GM21737 (cell line): Measurements from ENCODE around the gene SLC50A1.
"Not testable (repeated sequence)": the region's sequence is repeated elsewhere in the genome, so short reads cannot be mapped to it uniquely, and the experiment has no call there.

Experiments used
- ATAC-seq: cut with Tn5 transposase; IDR thresholded peaks from one replicate; pipeline ENCODE4 v1.9.1; 2021; ENCODE audit warnings: mild to moderate bottlenecking, moderate library complexity; ENCODE audit not compliant: unreplicated experiment

Gene SLC50A1

DNA sequence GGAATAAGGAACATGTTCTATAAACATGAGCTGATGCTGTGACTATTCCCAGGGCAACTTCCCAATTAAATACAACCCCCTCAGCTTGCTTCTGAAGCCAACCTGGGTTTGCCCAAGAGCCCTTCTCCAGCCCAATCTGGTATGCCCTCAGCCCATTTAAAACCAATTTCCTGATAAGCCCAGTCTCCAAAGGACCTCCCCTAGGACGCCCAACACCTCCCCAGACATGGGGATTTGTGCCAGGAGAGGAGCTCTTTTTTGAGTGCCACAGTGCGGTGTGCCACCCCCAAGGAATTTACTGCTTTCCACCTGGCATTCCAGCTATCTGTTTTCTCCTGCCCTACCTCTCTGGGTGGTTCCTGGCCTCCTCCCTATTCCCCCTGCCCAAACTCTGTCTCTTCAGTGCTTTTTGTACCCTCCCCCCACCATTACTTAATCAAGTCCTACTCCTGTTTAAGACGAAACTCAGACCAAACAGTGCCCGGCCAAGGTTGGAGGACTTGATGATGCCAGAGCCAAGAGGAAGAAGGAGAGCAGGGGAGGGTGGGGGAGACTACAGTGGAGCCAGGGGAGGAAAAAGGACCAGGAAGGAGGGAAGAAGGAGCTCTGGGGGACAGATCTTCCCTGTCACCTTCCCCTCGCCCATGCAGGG lies 19.4 kb upstream of the SLC50A1 start:
- no peak for ATAC-seq

DNA sequence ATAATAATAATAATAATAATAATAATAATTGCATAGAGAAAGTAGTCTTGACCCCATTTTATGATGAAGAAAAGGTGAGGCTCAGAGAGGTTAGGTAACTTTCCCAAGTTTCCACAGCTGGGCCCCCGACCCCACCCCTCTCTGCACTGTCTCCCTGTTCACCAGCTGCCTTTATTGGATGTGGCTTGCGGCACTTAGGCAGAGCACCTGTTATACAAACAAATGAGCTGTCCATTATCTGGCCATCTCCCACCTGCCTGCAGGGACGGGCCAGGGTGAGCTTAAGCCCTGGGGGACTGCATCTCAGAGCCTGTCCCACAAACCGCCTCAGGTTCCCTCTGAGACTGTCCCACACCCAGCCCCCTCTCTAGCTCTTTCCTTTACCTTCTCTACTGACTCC lies 18.0 kb upstream of the SLC50A1 start:
- ATAC-seq = no peak

DNA sequence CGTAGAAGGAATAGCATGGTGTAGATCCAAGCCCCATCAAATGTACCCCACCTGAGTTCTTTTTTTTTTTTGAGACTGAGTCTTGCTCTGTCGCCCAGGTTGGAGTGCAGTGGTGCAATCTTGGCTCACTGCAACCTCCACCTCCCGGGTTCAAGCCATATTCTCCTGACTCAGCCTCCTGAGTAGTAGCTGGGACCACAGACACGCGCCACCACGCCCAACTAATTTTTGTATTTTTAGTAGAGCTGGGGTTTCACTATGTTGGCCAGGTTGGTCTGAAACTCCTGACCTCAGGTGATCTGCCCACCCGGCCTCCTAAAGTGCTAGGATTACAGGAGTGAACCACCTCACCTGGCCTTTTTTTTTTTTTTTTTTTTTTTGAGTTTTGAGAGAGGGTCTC lies 17.6 kb upstream of the SLC50A1 start:
- not testable (repeated sequence) for ATAC-seq

DNA sequence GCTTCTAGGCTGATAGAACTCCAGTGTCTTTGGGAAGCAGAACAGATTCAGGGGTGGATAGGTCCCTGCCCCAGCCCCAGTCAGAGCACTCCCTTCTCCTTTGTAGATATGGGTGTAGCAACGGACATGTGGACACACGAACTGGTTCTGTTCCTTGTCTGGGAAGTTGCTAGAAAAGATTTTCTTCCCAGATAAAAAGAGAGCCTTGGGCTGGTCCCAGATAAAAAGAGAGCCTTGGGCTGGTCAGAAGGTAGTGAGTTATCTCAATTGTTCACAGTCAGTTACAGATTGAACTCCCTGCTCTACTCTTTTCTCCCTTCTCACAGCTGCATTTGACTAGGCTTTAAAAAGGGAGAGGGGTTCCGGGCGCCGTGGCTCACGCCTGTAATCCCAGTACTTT lies 15.4 kb upstream of the SLC50A1 start:
- no peak for ATAC-seq

DNA sequence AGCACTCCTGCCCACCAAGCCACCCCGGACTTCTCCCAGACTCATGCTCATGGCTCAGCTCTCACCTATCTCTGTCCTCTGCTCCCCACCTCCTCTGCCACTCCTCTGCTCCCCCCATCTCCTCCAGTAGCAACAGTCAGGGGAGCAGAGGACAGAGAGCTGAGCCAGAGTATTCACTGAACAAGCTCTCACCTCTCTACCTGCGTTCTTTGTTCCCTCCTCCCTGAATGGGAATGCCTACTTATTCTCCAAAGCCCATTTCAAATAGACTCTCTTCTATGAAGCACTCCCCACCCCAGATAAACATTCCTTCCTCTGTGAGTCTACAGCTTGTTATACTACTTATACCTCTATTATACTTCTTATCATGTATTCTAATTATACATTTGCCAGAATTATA lies 14.4 kb upstream of the SLC50A1 start:
- ATAC-seq = no peak

DNA sequence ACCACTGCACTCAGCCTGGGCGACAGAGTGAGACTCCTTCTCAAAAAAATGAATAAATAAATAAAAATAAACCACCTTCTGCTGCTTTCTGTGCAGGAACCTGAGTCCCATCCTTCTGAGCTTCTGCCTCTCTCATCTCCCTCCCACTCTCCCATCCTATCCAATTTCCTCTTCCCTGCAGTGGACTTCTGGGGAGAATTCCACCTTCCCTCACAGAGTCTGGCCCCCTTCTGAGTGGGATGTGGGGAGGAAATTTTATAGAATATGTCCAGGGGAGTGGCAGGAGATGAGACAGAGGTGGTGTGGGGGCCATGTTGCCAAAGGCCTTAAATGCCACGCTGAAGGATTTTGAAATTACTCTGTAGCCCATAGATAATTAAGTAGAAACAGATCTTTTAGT lies 13.3 kb upstream of the SLC50A1 start:
- no peak for ATAC-seq

DNA sequence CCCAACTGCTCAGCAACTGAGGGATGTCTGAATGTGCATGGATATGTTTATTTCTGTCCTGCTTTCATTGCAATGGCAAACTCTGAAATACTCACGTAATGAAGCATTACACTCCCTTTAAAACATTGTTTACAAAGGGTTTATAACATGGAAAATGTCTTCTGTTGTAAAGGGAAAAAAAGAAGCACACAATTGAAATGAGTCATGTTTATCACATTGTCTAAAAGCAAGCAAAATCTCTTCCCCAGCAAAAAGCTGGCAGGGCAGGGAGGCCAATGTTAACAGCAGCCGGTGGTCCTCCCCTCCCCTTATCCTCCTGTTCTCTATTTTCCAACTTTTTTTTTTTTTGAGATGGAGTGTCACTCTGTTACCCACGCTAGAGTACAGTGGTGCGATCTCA lies 11.9 kb upstream of the SLC50A1 start:
- no peak for ATAC-seq

DNA sequence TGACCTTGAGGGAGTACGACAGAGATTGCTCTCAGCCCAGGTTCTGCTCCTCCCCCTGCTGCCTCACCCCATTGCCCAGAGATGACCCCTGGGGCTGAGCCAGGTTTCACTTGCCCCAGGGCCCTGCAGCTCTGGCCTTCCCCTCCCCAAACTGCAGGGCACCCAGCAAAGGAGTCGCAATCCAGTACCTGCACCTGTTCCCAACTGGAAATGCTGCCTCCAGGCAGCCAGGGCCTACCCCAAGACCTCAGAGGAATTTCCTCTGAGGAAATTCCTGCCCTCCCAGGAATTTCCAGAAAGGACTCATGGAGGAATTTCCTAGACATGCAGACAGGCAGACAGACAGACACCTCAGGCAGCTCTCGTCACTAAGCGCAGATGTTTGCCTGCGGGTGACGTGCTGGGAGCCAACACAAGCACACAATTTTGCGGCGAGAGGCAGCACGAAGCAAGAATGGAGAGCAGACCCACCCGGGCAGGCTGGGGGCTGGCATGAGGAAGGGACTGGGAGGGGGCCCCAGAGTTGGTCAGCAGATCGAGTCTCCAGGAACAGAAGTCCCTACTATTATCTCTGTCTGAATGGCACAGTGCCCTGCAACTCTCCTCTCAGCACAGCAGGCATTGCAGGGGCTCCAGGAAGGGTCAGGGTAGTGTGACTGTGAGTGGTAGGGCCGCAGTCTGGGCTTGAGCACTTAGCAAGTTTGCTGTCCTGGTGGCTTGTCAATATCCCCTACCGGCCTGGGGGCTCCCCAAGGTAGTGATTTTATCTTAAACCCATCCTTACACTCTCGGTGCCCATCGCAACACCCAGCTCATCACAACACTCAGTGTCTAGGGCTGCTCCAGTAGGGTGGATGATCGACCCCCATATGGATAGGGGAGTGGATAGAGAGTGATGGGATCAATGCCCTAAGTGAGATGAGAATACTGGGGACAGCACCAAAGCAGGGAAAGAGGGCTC lies 10.9 kb upstream of the SLC50A1 start:
- ATAC-seq = no peak

DNA sequence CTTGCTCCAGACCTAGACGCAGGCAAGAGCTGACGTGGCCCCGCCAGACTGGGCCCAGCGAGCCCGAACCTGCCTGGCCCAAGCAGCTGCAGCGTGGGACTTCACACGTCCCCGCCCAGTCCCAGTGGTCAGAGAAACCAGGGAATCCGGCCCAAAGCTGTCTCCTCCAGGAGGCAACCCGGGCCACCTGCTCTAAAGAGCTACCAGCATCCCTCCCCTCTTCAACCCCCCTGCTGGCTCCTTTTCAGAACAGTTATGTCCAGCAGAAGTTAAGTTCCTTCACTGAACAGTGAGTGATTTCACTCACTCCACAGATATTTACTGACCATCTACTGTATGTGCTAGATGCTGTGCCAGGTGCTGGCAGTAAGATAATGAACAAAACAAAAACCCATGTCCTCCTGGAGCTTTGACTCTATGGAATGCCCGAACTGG lies 10.1 kb upstream of the SLC50A1 start:
- no peak for ATAC-seq

DNA sequence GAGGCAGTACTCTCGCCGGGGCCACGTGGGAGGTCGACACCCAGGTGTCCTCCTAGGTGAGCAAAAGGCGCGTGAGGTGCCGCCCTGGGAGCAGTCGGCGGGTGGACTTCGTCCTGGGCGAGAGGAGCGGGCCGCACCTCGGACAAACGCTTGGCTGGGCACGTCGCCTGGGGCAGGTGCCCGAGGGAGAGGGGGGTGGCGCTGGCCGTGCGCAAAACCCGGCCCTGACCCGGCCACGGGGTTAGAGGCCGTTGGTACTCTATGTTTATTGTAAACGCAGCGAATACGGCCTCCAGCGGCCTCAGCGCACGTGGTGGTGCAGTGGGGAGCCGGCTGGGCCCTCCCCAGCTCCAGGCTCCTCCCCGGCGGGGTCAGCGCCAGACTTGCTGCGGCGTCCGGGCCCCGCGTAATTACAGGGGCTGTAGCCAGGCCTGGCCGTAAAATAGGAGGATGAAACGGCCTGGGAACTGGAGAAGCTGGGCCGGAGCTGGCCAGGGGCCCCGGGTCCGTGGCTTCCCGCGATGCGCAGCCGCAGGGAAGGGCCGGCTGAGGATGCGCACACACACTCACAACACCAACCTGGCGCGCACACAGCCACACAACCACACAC lies 9.6 kb upstream of the SLC50A1 start:
- ATAC-seq = no peak

DNA sequence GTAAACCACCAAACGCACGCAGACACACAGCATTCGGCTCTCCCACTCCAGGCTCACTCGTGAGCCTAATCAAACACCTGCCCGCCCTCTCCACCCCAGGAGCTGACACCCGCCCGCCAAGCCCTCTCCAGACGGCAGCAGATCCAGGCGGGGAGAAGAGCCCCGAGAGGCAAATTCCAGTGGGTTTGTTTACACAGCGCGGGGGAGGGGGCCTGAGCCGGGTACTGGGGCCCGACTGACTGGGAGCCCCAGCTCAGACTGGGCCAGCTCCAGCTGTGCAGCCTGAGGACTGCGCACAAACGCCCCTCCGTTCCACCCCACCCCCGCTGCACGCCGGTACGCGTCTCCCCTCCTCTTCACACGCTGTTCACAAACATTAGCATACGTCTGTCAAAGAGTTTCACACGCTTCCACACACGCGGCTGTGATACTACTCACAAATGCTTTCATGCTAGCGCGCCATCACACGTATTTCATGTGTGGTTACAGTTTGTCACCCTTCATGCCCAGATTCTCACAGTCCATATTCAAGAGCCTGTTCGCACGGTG lies 9.0 kb upstream of the SLC50A1 start:
- no peak for ATAC-seq

DNA sequence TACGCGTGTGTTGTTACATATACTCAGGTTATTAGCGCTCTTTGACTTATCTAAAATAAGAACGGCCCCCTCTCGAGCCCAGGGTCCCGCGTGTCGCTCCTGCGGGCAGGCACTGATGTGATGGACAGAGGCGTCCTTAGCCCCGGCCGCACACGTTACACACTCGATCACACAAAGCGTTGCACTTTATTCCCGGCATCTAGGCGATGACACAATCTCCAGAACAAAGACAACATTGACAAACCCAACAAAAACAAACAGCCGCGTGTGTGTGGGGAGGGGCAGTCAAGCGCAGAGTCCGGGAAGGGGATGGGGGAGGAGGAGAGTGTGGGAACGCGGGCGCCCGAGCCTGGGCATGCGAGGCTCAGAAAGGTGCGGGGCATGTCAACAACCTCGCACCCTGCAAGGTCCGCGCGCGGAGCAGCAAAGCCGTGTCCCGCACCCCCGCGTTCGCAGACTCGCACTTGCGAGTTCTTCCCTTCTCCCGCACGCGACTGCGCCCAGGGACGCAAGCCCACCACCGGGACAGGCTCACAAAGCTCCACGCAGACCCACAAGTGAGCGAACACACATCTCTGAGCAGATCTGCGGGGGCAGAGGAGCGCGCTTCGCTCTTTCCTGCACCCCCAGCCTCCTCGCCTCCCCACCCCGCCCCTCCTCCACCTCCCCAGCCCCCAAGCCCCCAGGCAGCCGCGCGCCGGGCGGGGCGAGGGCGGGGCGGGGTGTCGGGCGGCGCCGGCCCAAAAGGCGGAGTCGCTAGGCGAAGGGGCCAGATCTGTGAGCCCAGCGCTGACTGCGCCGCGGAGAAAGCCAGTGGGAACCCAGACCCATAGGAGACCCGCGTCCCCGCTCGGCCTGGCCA lies 8.3 kb upstream of the SLC50A1 start, which contains the start of gene EFNA1:
Gene EFNA1 (plus strand): TSS at position 772 of the 862 bp plus-strand sequence. CDS start 102 bp downstream, outside the sequence.
- ATAC-seq = no peak

DNA sequence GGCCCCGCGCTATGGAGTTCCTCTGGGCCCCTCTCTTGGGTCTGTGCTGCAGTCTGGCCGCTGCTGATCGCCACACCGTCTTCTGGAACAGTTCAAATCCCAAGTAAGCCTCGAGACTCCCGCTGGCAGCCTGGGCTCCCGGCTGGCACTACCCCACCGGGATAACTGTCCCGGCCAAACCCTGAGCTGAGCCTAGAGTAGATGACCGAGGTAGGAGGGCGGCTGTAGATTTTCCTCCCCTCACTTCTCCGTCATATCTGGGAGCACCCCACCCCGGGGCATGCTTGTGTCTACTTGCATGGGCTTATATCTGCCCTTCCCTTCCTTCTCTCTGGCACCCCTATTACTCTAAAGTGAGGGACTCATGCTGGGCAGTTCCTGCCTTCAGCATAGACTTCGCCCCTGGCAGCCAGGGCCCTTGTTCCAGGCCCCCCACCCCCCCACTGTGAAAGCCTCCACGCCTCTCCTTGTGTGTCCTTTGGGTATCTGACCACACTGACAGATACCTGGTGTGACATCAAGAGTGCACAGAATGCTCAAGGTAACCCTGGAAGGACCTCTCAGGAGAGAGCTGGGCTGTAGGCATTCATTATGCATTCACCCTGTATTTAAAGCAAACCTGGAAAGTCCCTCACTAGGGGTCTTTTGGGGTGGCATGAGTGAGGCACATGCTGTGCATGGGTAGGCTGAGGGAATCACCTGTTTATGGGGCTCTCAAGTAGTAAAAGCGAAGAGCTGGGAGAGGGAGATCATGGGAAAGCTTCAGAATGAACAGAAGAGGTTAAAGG lies 7.5 kb upstream of the SLC50A1 start:
- ATAC-seq = no peak

DNA sequence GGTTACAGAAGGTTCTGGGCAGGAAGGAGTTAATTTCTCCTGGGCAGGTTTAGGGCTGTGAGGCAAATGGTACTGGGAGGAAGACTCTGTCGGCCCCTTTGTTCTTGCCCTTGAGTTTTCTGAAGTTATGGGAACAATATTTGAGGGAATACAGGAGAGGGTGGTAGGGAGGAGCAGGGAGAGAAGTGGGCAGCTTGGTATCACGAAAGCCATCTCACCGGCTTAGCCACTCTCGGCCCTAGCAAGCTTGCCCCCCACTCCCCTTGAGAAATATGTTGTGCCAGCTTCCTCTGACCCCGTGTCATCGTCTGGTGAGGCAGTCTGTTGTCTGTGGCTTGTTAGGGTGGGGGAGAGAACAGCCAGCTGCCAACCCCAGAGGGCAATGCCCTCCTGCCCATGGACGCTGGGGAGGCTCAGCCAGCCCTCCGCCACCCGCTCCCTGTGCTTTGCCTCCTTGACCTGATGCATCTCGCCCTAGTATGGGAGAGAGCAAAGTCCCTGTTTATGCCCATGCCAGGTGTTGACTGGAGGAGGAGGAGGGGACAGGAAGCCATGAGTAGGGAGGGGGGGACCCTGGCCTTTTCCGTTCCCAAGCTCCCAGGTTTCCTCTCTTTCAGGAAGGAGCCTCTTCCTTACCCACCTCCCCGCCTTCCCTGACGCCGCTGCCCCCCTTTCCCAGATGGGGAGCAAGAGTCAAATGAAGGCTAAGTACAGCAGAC lies 6.7 kb upstream of the SLC50A1 start:
- no peak for ATAC-seq

DNA sequence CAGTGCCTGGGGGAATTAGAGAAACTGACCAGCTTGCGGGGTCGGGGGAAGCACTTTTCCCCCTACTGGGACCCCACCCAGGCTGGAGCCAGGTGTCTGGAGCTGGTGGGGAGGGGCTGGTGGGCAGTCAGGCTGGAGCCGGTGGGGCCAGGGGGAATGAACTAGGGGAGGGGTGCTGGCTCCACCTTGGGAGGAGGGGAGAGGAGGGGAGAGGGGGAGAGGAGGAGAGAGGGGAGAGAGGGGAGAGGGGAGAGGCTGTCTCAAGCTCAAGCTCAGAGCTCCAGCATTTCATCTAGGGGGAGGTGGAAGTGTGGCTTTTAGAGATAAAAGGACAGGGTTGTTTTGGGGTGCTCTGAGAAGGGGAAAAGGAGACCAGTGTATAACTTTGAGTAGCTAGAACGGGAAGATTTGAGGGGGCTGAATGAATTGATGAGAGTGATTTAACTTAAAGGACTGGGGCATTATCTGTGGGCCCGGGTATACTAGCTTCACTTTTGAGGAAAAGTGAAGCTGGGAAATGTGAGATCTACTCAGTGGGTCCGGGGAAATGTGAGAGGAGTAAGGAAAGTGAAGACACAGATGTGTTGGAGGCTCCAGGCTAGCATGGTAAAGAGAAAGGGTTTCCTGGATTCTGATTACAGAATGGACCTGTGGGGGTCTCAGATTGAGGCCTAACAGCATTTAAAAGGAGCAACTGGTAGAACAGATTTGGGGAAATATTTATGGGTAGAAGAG lies 5.2 kb upstream of the SLC50A1 start:
- ATAC-seq = no peak

DNA sequence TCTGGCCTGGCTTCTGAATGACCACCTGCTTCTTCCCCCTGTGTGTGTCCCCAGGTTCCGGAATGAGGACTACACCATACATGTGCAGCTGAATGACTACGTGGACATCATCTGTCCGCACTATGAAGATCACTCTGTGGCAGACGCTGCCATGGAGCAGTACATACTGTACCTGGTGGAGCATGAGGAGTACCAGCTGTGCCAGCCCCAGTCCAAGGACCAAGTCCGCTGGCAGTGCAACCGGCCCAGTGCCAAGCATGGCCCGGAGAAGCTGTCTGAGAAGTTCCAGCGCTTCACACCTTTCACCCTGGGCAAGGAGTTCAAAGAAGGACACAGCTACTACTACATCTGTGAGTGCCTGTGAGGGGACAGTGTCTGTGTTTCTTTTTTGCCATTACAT lies 4.4 kb upstream of the SLC50A1 start:
- ATAC-seq = no peak

DNA sequence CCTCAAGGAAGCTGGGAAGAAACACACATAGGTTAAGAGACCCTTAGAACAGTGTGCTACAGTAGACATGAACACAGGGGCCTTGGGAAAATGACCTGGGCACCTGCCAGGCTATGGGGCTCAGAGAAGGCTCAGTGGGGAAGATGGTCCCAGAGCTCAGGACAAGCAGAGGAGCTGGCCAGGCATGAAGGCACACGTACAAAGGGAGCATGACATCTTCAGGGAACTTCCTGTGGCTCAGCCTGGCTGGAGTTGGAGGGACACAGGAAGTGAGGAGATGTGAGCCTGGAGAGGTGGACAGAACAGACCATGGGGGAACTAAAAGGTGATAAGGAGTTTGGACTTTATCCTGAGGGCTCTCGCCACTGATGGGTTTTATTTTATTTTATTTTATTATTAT lies 3.8 kb upstream of the SLC50A1 start:
- no peak for ATAC-seq

DNA sequence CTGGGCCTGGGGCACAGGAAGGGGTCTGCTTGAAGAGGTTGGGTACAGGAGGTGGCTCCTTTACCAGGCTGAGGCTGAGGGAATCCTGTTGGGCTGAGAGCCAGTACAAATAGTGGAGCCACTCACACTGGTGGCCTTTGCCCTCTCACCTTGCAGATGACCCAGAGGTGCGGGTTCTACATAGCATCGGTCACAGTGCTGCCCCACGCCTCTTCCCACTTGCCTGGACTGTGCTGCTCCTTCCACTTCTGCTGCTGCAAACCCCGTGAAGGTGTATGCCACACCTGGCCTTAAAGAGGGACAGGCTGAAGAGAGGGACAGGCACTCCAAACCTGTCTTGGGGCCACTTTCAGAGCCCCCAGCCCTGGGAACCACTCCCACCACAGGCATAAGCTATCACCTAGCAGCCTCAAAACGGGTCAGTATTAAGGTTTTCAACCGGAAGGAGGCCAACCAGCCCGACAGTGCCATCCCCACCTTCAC lies 1.8 kb upstream of the SLC50A1 start:
- ATAC-seq = no peak
